Measurements from ENCODE around the gene NFKBIE.
A peak's percentile ranks its signal among the peaks of the same experiment; 100 is the strongest.
"Not testable (repeated sequence)": the region's sequence is repeated elsewhere in the genome, so short reads cannot be mapped to it uniquely, and the experiment has no call there.

NFKBIE gene

GRCh38 chr6:44232676-44233566 is 32.4 kb downstream of the NFKBIE start:
- peak in 3 of 10 donors; percentile 54 to 59 (median 56) for DNase-seq
- intact Hi-C loops (cut with DNase I): no loop called here

- peak in 3 of 10 donors; percentile 7 to 55 (median 48) for DNase-seq
- intact Hi-C loops (cut with DNase I): not testable (repeated sequence)
Observed at GRCh38 chr6:44231426-44231825, 33.9 kb downstream of the NFKBIE start.

- intact Hi-C loops (cut with DNase I): no loop called here
- peak in 2 of 10 donors; percentile 49 to 79 for DNase-seq
Observed at GRCh38 chr6:44230034-44230675, 35.2 kb downstream of the NFKBIE start.

- peak in 2 of 10 donors; percentile 60 to 76 for DNase-seq
- intact Hi-C loops (cut with DNase I): no loop called here
Observed at GRCh38 chr6:44229376-44230033, 35.8 kb downstream of the NFKBIE start.

- peak in 2 of 10 donors; percentile 68 to 76 for DNase-seq
- intact Hi-C loops (cut with DNase I): no loop called here
Observed at GRCh38 chr6:44228836-44229235, 36.5 kb downstream of the NFKBIE start.

GRCh38 chr6:44228433-44228832 is 36.9 kb downstream of the NFKBIE start:
- intact Hi-C loops (cut with DNase I): no loop called here
- DNase-seq: peak in 2 of 10 donors; percentile 55 to 59

- intact Hi-C loops (cut with DNase I): no loop called here
- DNase-seq: peak in 2 of 10 donors; percentile 88 to 91
Observed at GRCh38 chr6:44228031-44228430, 37.3 kb downstream of the NFKBIE start.

GRCh38 chr6:44227148-44227793 is 38.1 kb downstream of the NFKBIE start:
- intact Hi-C loops (cut with DNase I): no loop called here
- DNase-seq: peak in 2 of 10 donors; percentile 70 to 83

GRCh38 chr6:44226368-44227147 is 38.8 kb downstream of the NFKBIE start:
- intact Hi-C loops (cut with DNase I): no loop called here
- DNase-seq: peak in 3 of 10 donors; percentile 83 to 92 (median 86)

- peak in 2 of 10 donors; percentile 30 to 70 for DNase-seq
- intact Hi-C loops (cut with DNase I): no loop called here
Observed at GRCh38 chr6:44225579-44226325, 39.6 kb downstream of the NFKBIE start.

- peak in 1 of 10 donors; percentile 13 for DNase-seq
- intact Hi-C loops (cut with DNase I): no loop called here
Observed at GRCh38 chr6:44224965-44225305, 40.4 kb downstream of the NFKBIE start.

GRCh38 chr6:44224029-44224964 is 41.1 kb downstream of the NFKBIE start:
- intact Hi-C loops (cut with DNase I): no loop called here
- DNase-seq: peak in 2 of 10 donors; percentile 83 to 84

GRCh38 chr6:44223319-44224028 is 41.9 kb downstream of the NFKBIE start, which contains the start of gene SLC29A1:
Gene SLC29A1 (plus strand): TSS chr6:44223595. CDS start chr6:44227314, 3,719 bp downstream.
- peak in 9 of 10 donors; percentile 50 to 96 (median 73) for DNase-seq
- intact Hi-C loops (cut with DNase I): no loop called here

- intact Hi-C loops (cut with DNase I): no loop called here
- DNase-seq: peak in 3 of 10 donors; percentile 22 to 84 (median 81)
Observed at GRCh38 chr6:44222486-44223318, 42.6 kb downstream of the NFKBIE start.

GRCh38 chr6:44221961-44222335 is 43.4 kb downstream of the NFKBIE start:
- intact Hi-C loops (cut with DNase I): no loop called here
- no peak for DNase-seq

GRCh38 chr6:44221291-44221960 is 43.9 kb downstream of the NFKBIE start:
- DNase-seq: peak; percentile 60 to 95 (median 72)
- intact Hi-C loops (cut with DNase I): no loop called here

Measured in posterior cingulate gyrus (tissue), 11 donors.